Measurements from ENCODE around the gene NRROS. TPM values are rescaled to one million over a fixed set of nuclear protein-coding genes. Genes with fewer than 3 reads are reported as not detected.

The NRROS gene
- total RNA-seq = 0.92 TPM

GRCh38 chr3:196639483-196640296 lies at the start of gene NRROS:
Gene NRROS, plus strand, starts transcription at chr3:196639694. Its CDS starts 14,846 bp downstream, at chr3:196654540.

Small RNAs within 50 kb of the gene (small RNA-seq; reads per million reads assigned to genes)
- not detected for gene RNU6-646P

Other genes with a start within 250 kb of the NRROS start
- gene UBXN7, start 207.3 kb upstream of the NRROS start, total RNA-seq = 42.4 TPM
- gene RNF168, start 135.9 kb upstream of the NRROS start, total RNA-seq = 24.0 TPM
- not detected for gene SMCO1, start 124.3 kb upstream of the NRROS start, total RNA-seq
- 5.1 TPM for gene WDR53, start 71.1 kb upstream of the NRROS start, total RNA-seq
- 43.4 TPM for gene FBXO45, start 71.0 kb upstream of the NRROS start, total RNA-seq
- 11.8 TPM for gene CEP19, start 72.6 kb downstream of the NRROS start, total RNA-seq
- 52.4 TPM for gene PIGX, start 72.7 kb downstream of the NRROS start, total RNA-seq
- 48.2 TPM for gene PAK2, start 100.2 kb downstream of the NRROS start, total RNA-seq
- gene SENP5, start 228.2 kb downstream of the NRROS start, total RNA-seq = 77.5 TPM

Data from diencephalon (tissue), 1 donor.